ENCODE data around the gene TSPO.

The TSPO gene

GRCh38 chr22:43205261-43205691, 53.9 kb downstream of the TSPO start:
- Histone ChIP-seq H2BK5ac (ENCODE audit: low read length) (no peak overlapping the region), H3K79me2 (ENCODE audit: control insufficient read depth, insufficient read depth, low read length) (no peaks in the 10 kb centered on the region), H3K56ac (ENCODE audit: low read length) (no peak overlapping the region), H2BK15ac (replicated peaks; ENCODE audit: low read depth) (no peak overlapping the region), H3K4me1 (ENCODE audit: control insufficient read depth, low read depth, low read length) (peaks cover 5% of the 10 kb centered on the region), H3K18ac (ENCODE audit: low read length) (no peak overlapping the region), H3K4me2 (ENCODE audit: low read length) (no peak overlapping the region), H3K23ac (ENCODE audit: low read length) (no peak overlapping the region), H3K27ac (ENCODE audit: low read depth, low read length) (no peak overlapping the region), H3K79me1 (ENCODE audit: low read length) (no peaks in the 10 kb centered on the region), H2BK120ac (ENCODE audit: low read depth, low read length) (no peak overlapping the region), H4K8ac (ENCODE audit: low read depth, low read length) (no peak overlapping the region), H3K36me3 (ENCODE audit: control insufficient read depth, insufficient read depth, low read length) (no peaks in the 10 kb centered on the region), H3K27me3 (ENCODE audit: insufficient read depth, low read length, poor library complexity) (no peaks in the 10 kb centered on the region), H3K4me3 (ENCODE audit: low read length) (no peak overlapping the region), H3K9ac (ENCODE audit: low read length) (no peak overlapping the region), H3K4ac (ENCODE audit: low read depth, low read length) (no peak overlapping the region), H4K5ac (ENCODE audit: low read length) (no peak overlapping the region), H2AK5ac (ENCODE audit: low read length) (no peak overlapping the region)
- no peak for DNase-seq
- WGBS (ENCODE audit: extremely low coverage, insufficient coverage, low lambda C conversion rate), result no CpG with 5 or more reads among the region's 9 CpGs

- no peak overlapping the region for H2BK15ac ChIP-seq (replicated peaks; ENCODE audit: low read depth)
- no peak for DNase-seq
- H3K18ac ChIP-seq (ENCODE audit: low read length), result no peak overlapping the region
- H3K4me3 ChIP-seq (ENCODE audit: low read length), result no peak overlapping the region
- H3K9ac ChIP-seq (ENCODE audit: low read length), result no peak overlapping the region
- no peak overlapping the region for H2BK5ac ChIP-seq (ENCODE audit: low read length)
- no peaks in the 10 kb centered on the region for H3K79me2 ChIP-seq (ENCODE audit: control insufficient read depth, insufficient read depth, low read length)
- no peak overlapping the region for H2BK120ac ChIP-seq (ENCODE audit: low read depth, low read length)
- no peak overlapping the region for H4K8ac ChIP-seq (ENCODE audit: low read depth, low read length)
- no peaks in the 10 kb centered on the region for H3K36me3 ChIP-seq (ENCODE audit: control insufficient read depth, insufficient read depth, low read length)
- no peak overlapping the region for H3K56ac ChIP-seq (ENCODE audit: low read length)
- no peak overlapping the region for H3K4me2 ChIP-seq (ENCODE audit: low read length)
- peaks cover 5% of the 10 kb centered on the region for H3K4me1 ChIP-seq (ENCODE audit: control insufficient read depth, low read depth, low read length)
- H2AK5ac ChIP-seq (ENCODE audit: low read length), result no peak overlapping the region
- no peak overlapping the region for H3K4ac ChIP-seq (ENCODE audit: low read depth, low read length)
- H3K23ac ChIP-seq (ENCODE audit: low read length), result no peak overlapping the region
- H4K5ac ChIP-seq (ENCODE audit: low read length), result no peak overlapping the region
- no peaks in the 10 kb centered on the region for H3K27me3 ChIP-seq (ENCODE audit: insufficient read depth, low read length, poor library complexity)
- no peak overlapping the region for H3K27ac ChIP-seq (ENCODE audit: low read depth, low read length)
- no peaks in the 10 kb centered on the region for H3K79me1 ChIP-seq (ENCODE audit: low read length)
- WGBS (ENCODE audit: extremely low coverage, insufficient coverage, low lambda C conversion rate), result 100% methylated on average over 1 of the region's 5 CpGs
Measured at GRCh38 chr22:43205748-43206508, 54.6 kb downstream of the TSPO start.

- H2BK120ac ChIP-seq (ENCODE audit: low read depth, low read length), result no peak overlapping the region
- no peak overlapping the region for H2BK15ac ChIP-seq (replicated peaks; ENCODE audit: low read depth)
- H3K4ac ChIP-seq (ENCODE audit: low read depth, low read length), result no peak overlapping the region
- no peak for DNase-seq
- no peak overlapping the region for H3K4me3 ChIP-seq (ENCODE audit: low read length)
- H3K27me3 ChIP-seq (ENCODE audit: insufficient read depth, low read length, poor library complexity), result no peaks in the 10 kb centered on the region
- H3K79me1 ChIP-seq (ENCODE audit: low read length), result no peaks in the 10 kb centered on the region
- H3K27ac ChIP-seq (ENCODE audit: low read depth, low read length), result no peak overlapping the region
- no peak overlapping the region for H3K4me2 ChIP-seq (ENCODE audit: low read length)
- WGBS (ENCODE audit: extremely low coverage, insufficient coverage, low lambda C conversion rate), result no CpG with 5 or more reads among the region's 23 CpGs
- no peaks in the 10 kb centered on the region for H3K36me3 ChIP-seq (ENCODE audit: control insufficient read depth, insufficient read depth, low read length)
- H3K56ac ChIP-seq (ENCODE audit: low read length), result no peak overlapping the region
- H3K9ac ChIP-seq (ENCODE audit: low read length), result no peak overlapping the region
- no peak overlapping the region for H2AK5ac ChIP-seq (ENCODE audit: low read length)
- H3K79me2 ChIP-seq (ENCODE audit: control insufficient read depth, insufficient read depth, low read length), result no peaks in the 10 kb centered on the region
- no peak overlapping the region for H2BK5ac ChIP-seq (ENCODE audit: low read length)
- no peak overlapping the region for H4K8ac ChIP-seq (ENCODE audit: low read depth, low read length)
- no peak overlapping the region for H3K23ac ChIP-seq (ENCODE audit: low read length)
- no peak overlapping the region for H4K5ac ChIP-seq (ENCODE audit: low read length)
- peaks cover 5% of the 10 kb centered on the region for H3K4me1 ChIP-seq (ENCODE audit: control insufficient read depth, low read depth, low read length)
- no peak overlapping the region for H3K18ac ChIP-seq (ENCODE audit: low read length)
Measured at GRCh38 chr22:43206509-43207161, 55.3 kb downstream of the TSPO start.

GRCh38 chr22:43207386-43207785, 56.0 kb downstream of the TSPO start:
- no peak overlapping the region for H3K23ac ChIP-seq (ENCODE audit: low read length)
- no peak overlapping the region for H3K4me3 ChIP-seq (ENCODE audit: low read length)
- no peak overlapping the region for H2AK5ac ChIP-seq (ENCODE audit: low read length)
- H3K79me1 ChIP-seq (ENCODE audit: low read length), result no peaks in the 10 kb centered on the region
- no peaks in the 10 kb centered on the region for H3K36me3 ChIP-seq (ENCODE audit: control insufficient read depth, insufficient read depth, low read length)
- no peak overlapping the region for H2BK15ac ChIP-seq (replicated peaks; ENCODE audit: low read depth)
- peaks cover 5% of the 10 kb centered on the region for H3K4me1 ChIP-seq (ENCODE audit: control insufficient read depth, low read depth, low read length)
- H3K27me3 ChIP-seq (ENCODE audit: insufficient read depth, low read length, poor library complexity), result no peaks in the 10 kb centered on the region
- no peaks in the 10 kb centered on the region for H3K79me2 ChIP-seq (ENCODE audit: control insufficient read depth, insufficient read depth, low read length)
- H3K18ac ChIP-seq (ENCODE audit: low read length), result no peak overlapping the region
- no peak overlapping the region for H3K4me2 ChIP-seq (ENCODE audit: low read length)
- H3K4ac ChIP-seq (ENCODE audit: low read depth, low read length), result no peak overlapping the region
- no peak overlapping the region for H4K5ac ChIP-seq (ENCODE audit: low read length)
- no peak for DNase-seq
- WGBS (ENCODE audit: extremely low coverage, insufficient coverage, low lambda C conversion rate), result no CpG with 5 or more reads among the region's 13 CpGs
- no peak overlapping the region for H3K27ac ChIP-seq (ENCODE audit: low read depth, low read length)
- no peak overlapping the region for H3K9ac ChIP-seq (ENCODE audit: low read length)
- no peak overlapping the region for H2BK120ac ChIP-seq (ENCODE audit: low read depth, low read length)
- no peak overlapping the region for H3K56ac ChIP-seq (ENCODE audit: low read length)
- H2BK5ac ChIP-seq (ENCODE audit: low read length), result no peak overlapping the region
- no peak overlapping the region for H4K8ac ChIP-seq (ENCODE audit: low read depth, low read length)

- no peaks in the 10 kb centered on the region for H3K36me3 ChIP-seq (ENCODE audit: control insufficient read depth, insufficient read depth, low read length)
- no peaks in the 10 kb centered on the region for H3K79me2 ChIP-seq (ENCODE audit: control insufficient read depth, insufficient read depth, low read length)
- no peak overlapping the region for H2BK120ac ChIP-seq (ENCODE audit: low read depth, low read length)
- no peak overlapping the region for H3K18ac ChIP-seq (ENCODE audit: low read length)
- H2AK5ac ChIP-seq (ENCODE audit: low read length), result no peak overlapping the region
- H3K79me1 ChIP-seq (ENCODE audit: low read length), result no peaks in the 10 kb centered on the region
- no peak overlapping the region for H2BK5ac ChIP-seq (ENCODE audit: low read length)
- DNase-seq, result no peak
- no peak overlapping the region for H3K27ac ChIP-seq (ENCODE audit: low read depth, low read length)
- H2BK15ac ChIP-seq (replicated peaks; ENCODE audit: low read depth), result no peak overlapping the region
- no peak overlapping the region for H3K4me2 ChIP-seq (ENCODE audit: low read length)
- H3K23ac ChIP-seq (ENCODE audit: low read length), result no peak overlapping the region
- no peak overlapping the region for H3K4ac ChIP-seq (ENCODE audit: low read depth, low read length)
- no peak overlapping the region for H3K56ac ChIP-seq (ENCODE audit: low read length)
- no peaks in the 10 kb centered on the region for H3K27me3 ChIP-seq (ENCODE audit: insufficient read depth, low read length, poor library complexity)
- no peak overlapping the region for H4K8ac ChIP-seq (ENCODE audit: low read depth, low read length)
- no peak overlapping the region for H4K5ac ChIP-seq (ENCODE audit: low read length)
- H3K4me3 ChIP-seq (ENCODE audit: low read length), result no peak overlapping the region
- peaks cover under 1% of the 10 kb centered on the region for H3K4me1 ChIP-seq (ENCODE audit: control insufficient read depth, low read depth, low read length)
- WGBS (ENCODE audit: extremely low coverage, insufficient coverage, low lambda C conversion rate), result no CpG with 5 or more reads among the region's 26 CpGs
- no peak overlapping the region for H3K9ac ChIP-seq (ENCODE audit: low read length)
Measured at GRCh38 chr22:43207849-43208702, 56.7 kb downstream of the TSPO start.
